ENCODE results near the gene C11orf68. TPM values are rescaled to one million over a fixed set of nuclear protein-coding genes. Genes with fewer than 3 reads are reported as not detected.

Gene C11orf68
- total RNA-seq, 1 donor from 2014 or later, result 6.9 TPM

GRCh38 chr11:65911682-65912568, 6.9 kb downstream of the C11orf68 start:
- Histone ChIP-seq H3K4me1 (no peaks in the 10 kb centered on the region), H4K20me1 (ENCODE audit: low read depth) (no peaks in the 10 kb centered on the region), H3K4me2 (no peak overlapping the region), H3K9me3 (ENCODE audit: low read depth) (no peaks in the 10 kb centered on the region), H3K79me2 (ENCODE audit: low read depth) (no peaks in the 10 kb centered on the region), H3K27ac (no peak overlapping the region), H3K36me3 (no peaks in the 10 kb centered on the region), H3F3A (ENCODE audit: low read depth) (peaks cover 3% of the 10 kb centered on the region), H3K27me3 (peaks cover 27% of the 10 kb centered on the region), H3K9ac (no peak overlapping the region), H2AFZ (replicated peaks) (peak overlapping the region; percentile 86), H3K4me3 (no peak overlapping the region)
- TF ChIP-seq EZH2 (IDR thresholded peaks at IDR 0.05), result no peak
- TF ChIP-seq, protein P1, sequence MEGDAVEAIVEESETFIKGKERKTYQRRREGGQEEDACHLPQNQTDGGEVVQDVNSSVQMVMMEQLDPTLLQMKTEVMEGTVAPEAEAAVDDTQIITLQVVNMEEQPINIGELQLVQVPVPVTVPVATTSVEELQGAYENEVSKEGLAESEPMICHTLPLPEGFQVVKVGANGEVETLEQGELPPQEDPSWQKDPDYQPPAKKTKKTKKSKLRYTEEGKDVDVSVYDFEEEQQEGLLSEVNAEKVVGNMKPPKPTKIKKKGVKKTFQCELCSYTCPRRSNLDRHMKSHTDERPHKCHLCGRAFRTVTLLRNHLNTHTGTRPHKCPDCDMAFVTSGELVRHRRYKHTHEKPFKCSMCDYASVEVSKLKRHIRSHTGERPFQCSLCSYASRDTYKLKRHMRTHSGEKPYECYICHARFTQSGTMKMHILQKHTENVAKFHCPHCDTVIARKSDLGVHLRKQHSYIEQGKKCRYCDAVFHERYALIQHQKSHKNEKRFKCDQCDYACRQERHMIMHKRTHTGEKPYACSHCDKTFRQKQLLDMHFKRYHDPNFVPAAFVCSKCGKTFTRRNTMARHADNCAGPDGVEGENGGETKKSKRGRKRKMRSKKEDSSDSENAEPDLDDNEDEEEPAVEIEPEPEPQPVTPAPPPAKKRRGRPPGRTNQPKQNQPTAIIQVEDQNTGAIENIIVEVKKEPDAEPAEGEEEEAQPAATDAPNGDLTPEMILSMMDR (IDR thresholded peaks at IDR 0.05), result peak; percentile 49
- H3K9me3 Mint-ChIP-seq, result no peaks in the 10 kb centered on the region
- H3K4me3 Mint-ChIP-seq, result peak overlapping the region; percentile 57
- peaks cover 3% of the 10 kb centered on the region for H3K27me3 Mint-ChIP-seq (ENCODE audit: insufficient read depth, low read depth)
- H3K4me1 Mint-ChIP-seq, result peaks cover 25% of the 10 kb centered on the region
- DNase-seq (ENCODE audit: low spot score), result peak; percentile 67
- peak overlapping the region; percentile 96 for H3K27ac Mint-ChIP-seq
- peaks cover 5% of the 10 kb centered on the region for H3K36me3 Mint-ChIP-seq

DNA sequence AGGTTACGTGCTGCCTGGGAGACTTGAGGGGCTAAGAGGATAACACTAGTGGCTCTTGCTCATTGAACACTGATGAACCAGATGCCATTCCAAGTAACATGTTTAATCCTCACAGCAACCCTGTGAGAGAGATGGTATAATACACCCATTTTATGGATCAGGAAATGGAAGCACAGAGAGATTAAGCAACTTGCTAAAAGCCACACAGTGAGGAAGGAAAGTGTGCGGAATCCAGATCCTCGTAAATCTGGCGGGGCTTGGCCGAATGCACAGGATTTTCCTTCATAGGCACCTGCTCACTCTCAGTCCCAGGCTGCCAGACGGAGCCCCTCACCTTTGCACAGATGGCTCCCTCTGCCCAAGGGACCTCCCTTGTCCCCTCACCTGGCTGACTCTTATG, 11.0 kb downstream of the C11orf68 start:
- no peak overlapping the region for H3K4me3 ChIP-seq
- no peak overlapping the region for H3K4me2 ChIP-seq
- H3K36me3 ChIP-seq, result no peaks in the 10 kb centered on the region
- Mint-ChIP-seq H3K27me3 (ENCODE audit: insufficient read depth, low read depth) (peaks cover 8% of the 10 kb centered on the region), H3K27ac (no peak overlapping the region), H3K9me3 (no peaks in the 10 kb centered on the region), H3K4me1 (peaks cover 20% of the 10 kb centered on the region), H3K36me3 (no peaks in the 10 kb centered on the region), H3K4me3 (peak overlapping the region; percentile 64)
- no peaks in the 10 kb centered on the region for H3K79me2 ChIP-seq (ENCODE audit: low read depth)
- no peaks in the 10 kb centered on the region for H4K20me1 ChIP-seq (ENCODE audit: low read depth)
- no peak overlapping the region for H2AFZ ChIP-seq (replicated peaks)
- no peak for DNase-seq (ENCODE audit: low spot score)
- no peaks in the 10 kb centered on the region for H3K4me1 ChIP-seq
- peaks cover 3% of the 10 kb centered on the region for H3F3A ChIP-seq (ENCODE audit: low read depth)
- H3K9ac ChIP-seq, result no peak overlapping the region
- H3K27me3 ChIP-seq, result peaks cover 67% of the 10 kb centered on the region
- no peak overlapping the region for H3K27ac ChIP-seq
- TF ChIP-seq EZH2phosphoT487 (IDR thresholded peaks at IDR 0.05) (no peak), EZH2 (IDR thresholded peaks at IDR 0.05) (no peak)
- TF ChIP-seq, protein P1 (IDR thresholded peaks at IDR 0.05), result no peak
- H3K9me3 ChIP-seq (ENCODE audit: low read depth), result no peaks in the 10 kb centered on the region

DNA sequence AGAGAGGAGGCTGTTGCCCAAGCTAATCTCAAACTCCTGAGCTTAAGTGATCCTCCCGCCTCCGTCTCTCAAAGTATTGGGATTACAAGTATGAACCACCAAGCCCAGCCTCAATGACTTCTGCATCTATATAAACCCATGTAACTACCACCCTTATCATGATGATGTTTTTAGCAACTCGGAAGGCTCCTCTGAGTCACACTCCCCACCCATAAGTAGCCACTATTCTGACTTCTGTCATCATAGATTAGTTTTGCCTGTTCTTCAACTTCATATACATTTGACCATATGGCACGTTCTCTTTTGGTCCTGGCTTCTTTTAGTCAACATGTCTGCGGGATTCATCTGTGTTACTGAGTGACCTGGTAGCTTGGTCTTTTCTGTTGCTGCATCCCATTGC, 12.3 kb downstream of the C11orf68 start:
- no peak for DNase-seq (ENCODE audit: low spot score)
- TF ChIP-seq EZH2phosphoT487 (IDR thresholded peaks at IDR 0.05), result no peak
- TF ChIP-seq, protein P1 (IDR thresholded peaks at IDR 0.05), result no peak
- TF ChIP-seq EZH2 (IDR thresholded peaks at IDR 0.05), result no peak
- Histone ChIP-seq H3K36me3 (no peaks in the 10 kb centered on the region), H3K9me3 (ENCODE audit: low read depth) (no peaks in the 10 kb centered on the region), H4K20me1 (ENCODE audit: low read depth) (no peaks in the 10 kb centered on the region), H3K27me3 (peaks cover 80% of the 10 kb centered on the region), H3K9ac (no peak overlapping the region), H3K27ac (no peak overlapping the region), H3F3A (ENCODE audit: low read depth) (peaks cover 3% of the 10 kb centered on the region), H3K4me2 (no peak overlapping the region), H3K4me3 (no peak overlapping the region), H3K79me2 (ENCODE audit: low read depth) (no peaks in the 10 kb centered on the region), H3K4me1 (no peaks in the 10 kb centered on the region), H2AFZ (replicated peaks) (no peak overlapping the region)
- Mint-ChIP-seq H3K4me3 (no peak overlapping the region), H3K9me3 (no peaks in the 10 kb centered on the region), H3K36me3 (no peaks in the 10 kb centered on the region), H3K27me3 (ENCODE audit: insufficient read depth, low read depth) (peaks cover 15% of the 10 kb centered on the region), H3K27ac (no peak overlapping the region), H3K4me1 (peaks cover 25% of the 10 kb centered on the region)

All from neural progenitor cell (in vitro differentiated cells).